GM12878 (cell line): ENCODE results near the gene SWT1. TPM values are rescaled to one million over a fixed set of nuclear protein-coding genes. Genes with fewer than 3 reads are reported as not detected.

Source experiments
- BCL11A ChIP-seq: IDR thresholded peaks from 2 replicates; pipeline ENCODE4 v1.6.1; 2011; ENCODE audit warnings: low read depth, low read length
- BRCA1 ChIP-seq: IDR thresholded peaks from 2 replicates; pipeline ENCODE4 v1.6.1; 2011; ENCODE audit warnings: low read depth, low read length, improper control_type of control experiment
- CBFB ChIP-seq: IDR thresholded peaks from 2 replicates; pipeline ENCODE4 v1.6.1; 2016; ENCODE audit warnings: antibody characterized with exemption, low read depth
- DPF2 ChIP-seq: fragments of 450-650 bp; IDR thresholded peaks from 2 replicates; pipeline ENCODE4 v1.6.1; 2017; ENCODE audit warnings: mild to moderate bottlenecking
- EED ChIP-seq: sonication (generic); IDR thresholded peaks from 2 replicates; pipeline ENCODE4 v1.6.1; 2016; ENCODE audit warnings: antibody characterized with exemption, low read depth
- EP300 ChIP-seq, 2 experiments: fragments of 150-350 bp in 1 of 2; IDR thresholded peaks; 2 replicates each; pipeline ENCODE4 v1.6.1; 2011 to 2012; ENCODE audit warnings: low read depth in 2 of 2, low read length in 2 of 2, borderline replicate concordance in 1 of 2, improper control_type of control experiment in 1 of 2, inconsistent platforms in 1 of 2; ENCODE audit not compliant: control insufficient read depth in 1 of 2
- ETV6 ChIP-seq, 2 experiments: fragments of 450-650 bp in 1 of 2; IDR thresholded peaks in 1 of 2; conservative IDR thresholded peaks in 1 of 2; 2 replicates each; pipeline ENCODE4 v1.6.1; 2014; ENCODE audit warnings: antibody characterized with exemption in 1 of 2, borderline replicate concordance in 1 of 2, low read depth in 1 of 2, mild to moderate bottlenecking in 1 of 2, moderate library complexity in 1 of 2
- GABPA ChIP-seq: IDR thresholded peaks from 2 replicates; pipeline ENCODE4 v1.6.1; 2014; ENCODE audit warnings: antibody characterized with exemption, low read depth, mild to moderate bottlenecking, inconsistent platforms
- GATAD2B ChIP-seq: fragments of 450-650 bp; conservative IDR thresholded peaks from 2 replicates; pipeline ENCODE4 v1.6.1; 2017; ENCODE audit warnings: low read depth, mild to moderate bottlenecking, moderate library complexity
- HCFC1 ChIP-seq: fragments of 150-350 bp; IDR thresholded peaks from 2 replicates; pipeline ENCODE4 v1.6.1; 2014; ENCODE audit warnings: low read length
- HDGF ChIP-seq: fragments of 450-650 bp; IDR thresholded peaks from 2 replicates; pipeline ENCODE4 v1.6.1; 2016; ENCODE audit warnings: antibody characterized with exemption
- IRF4 ChIP-seq: IDR thresholded peaks from 2 replicates; pipeline ENCODE4 v1.6.1; 2011; ENCODE audit warnings: low read depth, low read length
- JUNB ChIP-seq: IDR thresholded peaks from 2 replicates; pipeline ENCODE4 v1.6.1; 2016; ENCODE audit warnings: antibody characterized with exemption, mild to moderate bottlenecking
- MYC ChIP-seq: IDR thresholded peaks from 2 replicates; pipeline ENCODE4 v1.6.1; 2011; ENCODE audit warnings: mild to moderate bottlenecking, low read length, moderate library complexity, inconsistent platforms; ENCODE audit not compliant: insufficient read depth, insufficient replicate concordance, insufficient read length, severe bottlenecking
- NFIC ChIP-seq: IDR thresholded peaks from 2 replicates; pipeline ENCODE4 v1.6.1; 2012; ENCODE audit warnings: low read depth, mild to moderate bottlenecking, inconsistent platforms, low read length, moderate library complexity
- NFYA ChIP-seq: IDR thresholded peaks from 2 replicates; pipeline ENCODE4 v1.6.1; 2011; ENCODE audit warnings: low read depth, mild to moderate bottlenecking, low read length, improper control_type of control experiment, borderline replicate concordance
- PAX5 ChIP-seq: IDR thresholded peaks from 2 replicates; pipeline ENCODE4 v1.6.1; 2011; ENCODE audit warnings: low read depth, low read length, borderline replicate concordance
- POLR2A ChIP-seq: IDR thresholded peaks from 2 replicates; pipeline ENCODE4 v1.6.1; 2011; ENCODE audit warnings: low read depth, mild to moderate bottlenecking, low read length
- REST ChIP-seq: IDR thresholded peaks from 2 replicates; pipeline ENCODE4 v1.6.1; 2012; ENCODE audit warnings: mild to moderate bottlenecking, low read depth, low read length
- SIN3A ChIP-seq: IDR thresholded peaks from 2 replicates; pipeline ENCODE4 v1.6.1; 2012; ENCODE audit warnings: low read depth, low read length, improper control_type of control experiment
- SREBF2 ChIP-seq: IDR thresholded peaks from 2 replicates; pipeline ENCODE4 v1.6.1; 2012; ENCODE audit warnings: mild to moderate bottlenecking, low read length
- YY1 ChIP-seq: IDR thresholded peaks from 2 replicates; pipeline ENCODE4 v1.6.1; 2011; ENCODE audit warnings: low read depth, mild to moderate bottlenecking, low read length
- polyA plus RNA-seq, 11 experiments: library from polyadenylated mRNA; depleted of rRNA in 4 of 11; unstranded in 6 of 11; stranded (reverse) in 5 of 11; fragments of >200 nt; fragmentation: Nextera tagmentation in 4 of 11; fragmentation: Illumina TruSeq in 1 of 11; extraction: Ambion mirVana in 4 of 11; extraction: Trizol in 1 of 11; gene quantifications; 1 replicate in 1 of 11; 2 replicates in 10 of 11; pipeline versions ENCODE4 v1.2.1 to v1.2.3, GENCODE V29; 2011 to 2016; ENCODE audit warnings: inconsistent platforms in 2 of 11, missing spikeins in 2 of 11, low read depth in 1 of 11
- total RNA-seq, 4 experiments: library from RNA; depleted of rRNA in 3 of 4; stranded (reverse); fragments of >200 nt in 3 of 4; fragmentation: Illumina TruSeq in 1 of 4; extraction: Trizol in 1 of 4; gene quantifications; 2 replicates each; pipeline versions ENCODE4 v1.2.1 to v1.2.3, GENCODE V29; 2013 to 2021
- TF ChIP-seq, protein P1 (sequence below): fragments of 450-650 bp; IDR thresholded peaks from 2 replicates; pipeline ENCODE4 v1.6.1; 2014; ENCODE audit warnings: mild to moderate bottlenecking
- TF ChIP-seq, protein P2 (sequence below): IDR thresholded peaks from 2 replicates; pipeline ENCODE4 v1.6.1; 2011; ENCODE audit warnings: low read depth, low read length, improper control_type of control experiment, borderline replicate concordance

The SWT1 gene
- total and polyA plus RNA-seq, 10 of the 15 experiments (the other 5 are each of a cell fraction or from before 2014, with no cell fraction given), result 1.0 to 4.2 (median 2.6) TPM

DNA sequence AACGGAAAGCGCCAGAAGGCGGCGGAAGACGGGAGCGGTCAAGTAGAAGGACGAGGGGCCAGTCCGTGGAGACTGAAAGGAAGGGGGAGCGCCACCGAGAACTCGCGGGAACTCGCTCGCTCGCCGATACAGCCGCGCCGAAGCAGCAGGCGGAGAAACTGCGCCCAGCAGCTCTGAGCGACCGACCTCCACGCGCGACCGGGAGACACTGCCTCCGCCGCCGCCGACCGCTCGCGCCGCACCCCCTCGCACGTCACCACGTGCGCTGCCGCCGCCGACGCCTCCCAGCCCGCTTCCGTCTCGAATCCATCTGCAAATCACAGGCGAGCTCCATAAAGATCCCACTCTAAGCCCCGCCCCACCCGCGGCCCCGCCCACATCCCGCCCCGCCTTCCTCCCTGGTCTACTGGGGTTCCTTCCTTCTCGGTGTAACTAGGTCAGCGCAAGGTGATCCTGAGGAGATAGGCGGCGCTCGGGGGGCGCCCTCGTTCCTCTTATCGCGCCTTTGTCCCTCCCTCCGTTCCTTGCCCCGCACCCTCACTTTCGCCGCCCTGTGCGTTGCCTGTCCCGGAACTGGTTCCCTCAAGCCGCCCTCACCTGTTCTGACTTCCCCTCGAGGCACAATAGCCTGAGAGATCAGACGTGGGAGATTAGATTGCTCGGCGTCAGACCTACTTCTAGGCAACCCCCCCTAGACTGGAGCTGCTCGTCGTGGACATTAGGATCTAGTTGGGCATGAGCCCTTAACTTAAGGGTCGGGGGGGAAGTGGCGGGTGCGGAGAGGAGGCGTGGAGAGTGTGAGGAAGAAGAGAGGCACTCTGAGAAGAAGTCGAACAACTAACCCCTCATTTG lies 160.3 kb downstream of the SWT1 start, which contains the start of gene IVNS1ABP (continued):
- TF ChIP-seq EED (peak; percentile 50), HCFC1 (peak; percentile 31; the same call in 1 of the 2 replicates), PAX5 (0 out of 2 replicates have a peak, but pooled peaks have one; percentile 37), SREBF2 (no peak), BCL11A (no peak), EP300 (IDR thresholded peaks at IDR 0.05; ENCODE audit: borderline replicate concordance in 1 of 2, control insufficient read depth in 1 of 2, low read depth in 2 of 2, low read length in 2 of 2) (0 out of 4 replicates have a peak, but pooled peaks of 1 of the 2 experiments have one; percentile 4), IRF4 (no peak), BRCA1 (no peak), HDGF (peak; percentile 80; the same call in 1 of the 2 replicates), DPF2 (no peak; the same call in none of the 2 replicates), NFYA (no peak), POLR2A (peak; percentile 100), ETV6 (conservative IDR thresholded peaks at IDR 0.05 in 1 of 2, IDR thresholded peaks at IDR 0.05 in 1 of 2; ENCODE audit: borderline replicate concordance in 1 of 2, low read depth in 1 of 2) (no peak), GABPA (peak; percentile 76), JUNB (no peak), MYC (no peak), CBFB (peak; percentile 57; the same call in 1 of the 2 replicates), GATAD2B (peak; percentile 55), NFIC (no peak), REST (no peak; the same call in 1 of the 2 replicates), YY1 (no peak; the same call in 1 of the 2 replicates), SIN3A (peak; percentile 79; the same call in 1 of the 2 replicates)
- TF ChIP-seq, protein P1, sequence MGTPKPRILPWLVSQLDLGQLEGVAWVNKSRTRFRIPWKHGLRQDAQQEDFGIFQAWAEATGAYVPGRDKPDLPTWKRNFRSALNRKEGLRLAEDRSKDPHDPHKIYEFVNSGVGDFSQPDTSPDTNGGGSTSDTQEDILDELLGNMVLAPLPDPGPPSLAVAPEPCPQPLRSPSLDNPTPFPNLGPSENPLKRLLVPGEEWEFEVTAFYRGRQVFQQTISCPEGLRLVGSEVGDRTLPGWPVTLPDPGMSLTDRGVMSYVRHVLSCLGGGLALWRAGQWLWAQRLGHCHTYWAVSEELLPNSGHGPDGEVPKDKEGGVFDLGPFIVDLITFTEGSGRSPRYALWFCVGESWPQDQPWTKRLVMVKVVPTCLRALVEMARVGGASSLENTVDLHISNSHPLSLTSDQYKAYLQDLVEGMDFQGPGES, result 0 out of 2 replicates have a peak, but pooled peaks have one; percentile 52
- TF ChIP-seq, protein P2, sequence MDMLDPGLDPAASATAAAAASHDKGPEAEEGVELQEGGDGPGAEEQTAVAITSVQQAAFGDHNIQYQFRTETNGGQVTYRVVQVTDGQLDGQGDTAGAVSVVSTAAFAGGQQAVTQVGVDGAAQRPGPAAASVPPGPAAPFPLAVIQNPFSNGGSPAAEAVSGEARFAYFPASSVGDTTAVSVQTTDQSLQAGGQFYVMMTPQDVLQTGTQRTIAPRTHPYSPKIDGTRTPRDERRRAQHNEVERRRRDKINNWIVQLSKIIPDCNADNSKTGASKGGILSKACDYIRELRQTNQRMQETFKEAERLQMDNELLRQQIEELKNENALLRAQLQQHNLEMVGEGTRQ, result peak; percentile 13
